HG02798 (cell line): ENCODE data around the gene MAML3.

Experiments used
- ATAC-seq: cut with Tn5 transposase; IDR thresholded peaks from one replicate; pipeline ENCODE4 v1.9.1; 2021; ENCODE audit warnings: mild to moderate bottlenecking; ENCODE audit not compliant: unreplicated experiment, poor library complexity

Gene MAML3

DNA sequence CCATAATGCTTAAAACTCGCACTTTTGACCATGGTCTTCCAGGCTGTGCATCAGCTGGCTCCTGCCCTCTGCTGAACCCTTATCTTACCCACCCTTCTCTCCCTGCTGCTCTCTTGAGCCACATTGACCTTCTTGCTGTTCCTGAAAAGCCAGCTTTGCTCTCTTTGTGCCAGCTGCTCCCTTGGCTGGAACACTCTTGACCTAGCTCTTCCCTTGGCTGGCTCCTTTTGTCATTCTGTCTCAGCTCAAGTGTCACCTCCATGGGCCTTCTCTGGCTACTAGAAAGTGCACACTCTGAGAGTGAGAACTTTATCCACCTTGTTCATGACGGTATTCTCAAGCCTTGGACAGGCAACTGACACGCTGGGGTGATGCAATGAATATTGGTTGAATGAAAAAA lies 376.2 kb downstream of the MAML3 start:
- no peak for ATAC-seq

DNA sequence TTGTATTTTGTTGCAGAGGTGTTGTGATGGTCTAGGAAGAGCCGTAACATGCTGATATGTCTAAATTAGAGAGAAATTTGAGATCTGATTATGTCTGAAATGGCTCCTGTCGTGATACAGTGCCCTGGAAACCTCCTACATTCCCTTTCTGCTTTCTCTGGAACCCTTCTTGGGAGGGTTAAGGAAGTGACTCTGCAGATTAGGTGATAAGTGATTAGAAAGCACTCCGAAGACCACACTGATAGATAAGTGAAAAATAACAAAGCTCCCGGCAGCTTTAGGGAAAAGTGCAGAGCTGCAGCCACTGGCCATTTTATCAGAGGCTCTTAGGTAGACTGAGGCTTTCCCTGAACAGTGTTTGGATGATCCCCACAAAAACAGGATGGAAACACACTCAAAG lies 377.7 kb downstream of the MAML3 start:
- ATAC-seq = no peak

- no peak for ATAC-seq
Measured at GRCh38 chr4:139774759-139775487, 379.1 kb downstream of the MAML3 start.

DNA sequence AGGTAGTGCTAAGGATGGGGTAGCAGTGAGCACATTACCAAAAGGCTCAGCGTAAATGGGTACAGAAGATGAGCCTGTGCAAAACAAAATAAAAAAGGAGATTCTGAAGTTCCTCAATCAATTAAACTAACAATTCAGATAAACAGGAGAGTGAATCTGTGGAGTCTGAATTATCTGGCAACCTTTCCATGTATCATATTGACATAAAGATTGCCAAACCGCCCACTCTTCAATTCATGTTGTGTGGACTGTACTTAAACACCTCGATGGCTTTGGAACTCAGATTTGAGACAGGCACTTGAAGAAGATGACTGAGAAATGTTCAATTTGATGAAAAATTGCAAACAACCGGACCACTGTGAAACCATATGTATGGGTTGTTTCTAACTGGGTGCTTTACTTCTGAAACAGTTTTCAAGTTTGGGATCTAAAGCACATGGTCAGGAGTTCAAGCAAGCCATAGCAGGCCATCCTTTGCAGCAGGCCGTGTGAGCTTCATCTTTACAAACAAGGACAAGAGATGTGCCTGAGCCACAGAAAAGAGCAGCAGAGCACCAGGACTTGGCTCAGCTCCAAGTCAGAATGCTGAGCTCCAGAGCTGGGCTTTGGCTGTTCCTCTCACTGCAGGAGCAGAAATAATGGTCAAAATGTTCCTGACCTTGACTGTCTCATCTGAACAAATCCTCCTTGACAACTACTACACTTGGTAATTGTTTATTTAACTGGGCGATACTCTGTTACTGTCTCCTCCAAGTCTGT lies 380.2 kb downstream of the MAML3 start:
- ATAC-seq = no peak

- no peak for ATAC-seq
Measured at GRCh38 chr4:139770361-139770760, 383.6 kb downstream of the MAML3 start.

- no peak for ATAC-seq
Measured at GRCh38 chr4:139769364-139769763, 384.6 kb downstream of the MAML3 start.

DNA sequence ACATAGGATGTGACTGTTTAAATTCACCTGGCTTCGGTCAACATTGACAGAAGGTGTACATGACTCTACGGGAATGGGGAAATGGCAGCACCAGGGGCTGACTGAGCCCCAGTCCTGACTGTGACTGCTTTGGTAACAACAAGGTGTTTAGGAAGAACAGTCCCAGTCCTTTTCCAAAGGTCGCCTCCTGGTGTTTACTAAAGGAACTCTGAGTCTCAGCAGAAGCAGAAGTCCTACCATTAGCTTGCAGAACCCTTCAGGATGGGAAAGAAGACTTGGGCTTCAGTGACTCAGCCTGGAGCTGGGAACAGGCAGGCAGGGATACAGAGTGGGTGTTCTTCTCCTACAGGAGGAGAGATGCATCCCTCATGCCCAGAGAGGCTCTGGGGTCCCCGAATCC lies 385.1 kb downstream of the MAML3 start:
- no peak for ATAC-seq

DNA sequence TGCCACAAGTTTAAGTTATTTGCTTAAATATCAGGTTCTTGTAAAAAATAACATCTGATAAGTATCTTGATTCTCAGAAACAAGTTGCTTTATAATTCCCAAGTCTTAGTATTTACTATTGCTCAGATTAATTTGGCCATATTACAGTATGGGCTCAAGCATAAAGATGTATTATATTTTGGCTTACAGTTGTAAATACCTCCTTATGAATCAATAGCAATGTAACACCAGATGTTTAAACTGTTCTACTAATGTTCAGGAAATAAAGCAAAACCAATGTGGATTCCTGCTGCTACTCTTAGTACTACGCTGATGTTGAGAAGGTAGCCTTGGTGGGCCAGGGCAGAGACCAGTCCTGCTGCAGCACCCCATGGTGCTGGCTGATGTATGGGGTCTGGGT lies 385.6 kb downstream of the MAML3 start:
- ATAC-seq = no peak

- ATAC-seq = no peak
Measured at GRCh38 chr4:139767585-139767984, 386.4 kb downstream of the MAML3 start.

DNA sequence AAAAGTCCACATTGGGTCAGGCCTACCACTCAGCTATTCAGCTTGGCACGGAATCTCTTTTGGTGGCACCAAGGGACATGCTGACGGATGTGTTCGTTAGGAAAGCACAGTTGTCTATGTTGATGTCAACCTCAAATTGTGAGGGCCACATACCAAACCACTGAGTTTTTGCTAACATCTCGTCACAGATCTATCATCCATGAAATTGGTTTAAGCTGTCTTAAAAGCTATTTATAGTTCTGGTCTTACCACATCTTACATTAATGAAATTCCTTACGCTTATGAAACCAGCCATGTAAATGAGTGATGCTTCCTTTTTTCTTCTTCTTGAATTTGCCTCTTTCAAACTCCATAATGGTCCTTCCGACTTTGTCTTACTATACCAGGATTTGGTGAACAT lies 386.8 kb downstream of the MAML3 start:
- no peak for ATAC-seq

- no peak for ATAC-seq
Measured at GRCh38 chr4:139764686-139765310, 389.2 kb downstream of the MAML3 start.

DNA sequence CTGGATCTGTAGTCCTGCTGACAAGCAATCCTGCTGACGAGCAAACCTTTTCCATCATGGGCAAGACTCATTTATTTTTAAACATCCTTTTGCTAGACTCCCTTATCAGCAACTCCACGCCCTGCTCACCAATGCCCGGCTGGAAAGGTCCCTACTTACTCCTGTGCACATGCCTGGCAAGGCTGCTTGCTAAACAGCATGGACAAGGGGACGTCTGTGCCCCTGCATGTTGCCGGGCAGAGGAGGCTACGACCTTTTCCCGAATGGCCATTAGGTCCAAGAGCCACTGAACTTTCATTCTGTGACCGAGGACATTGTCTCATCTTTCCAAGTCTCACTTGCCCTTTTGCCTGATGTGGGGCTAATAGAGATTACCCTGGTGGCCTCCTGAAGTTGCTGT lies 389.8 kb downstream of the MAML3 start:
- no peak for ATAC-seq

DNA sequence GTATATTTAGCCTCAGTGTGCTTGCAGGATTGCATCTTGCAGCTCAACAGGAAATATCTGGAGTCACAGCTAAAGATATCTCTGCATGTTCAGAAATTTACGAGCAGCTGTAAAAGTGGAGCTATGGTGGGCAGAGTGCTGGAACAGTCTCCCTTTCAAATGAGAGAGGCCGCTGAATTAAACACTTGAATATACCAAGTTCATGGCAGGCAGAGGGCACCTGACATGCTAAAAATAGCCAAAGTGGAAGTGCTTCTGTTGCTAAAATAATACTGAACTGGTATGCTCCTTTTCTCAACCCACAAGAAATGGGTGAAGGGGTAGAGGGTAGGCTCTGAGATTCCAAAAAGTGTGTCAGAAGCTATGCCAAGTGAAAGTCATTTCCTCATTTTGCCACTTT lies 390.3 kb downstream of the MAML3 start:
- no peak for ATAC-seq

- no peak for ATAC-seq
Measured at GRCh38 chr4:139763205-139763604, 390.8 kb downstream of the MAML3 start.

- no peak for ATAC-seq
Measured at GRCh38 chr4:139762720-139763119, 391.3 kb downstream of the MAML3 start.

- ATAC-seq = no peak
Measured at GRCh38 chr4:139761461-139761860, 392.5 kb downstream of the MAML3 start.

GRCh38 chr4:139760567-139760966 lies 393.4 kb downstream of the MAML3 start:
- ATAC-seq = no peak

GRCh38 chr4:139759097-139759496 lies 394.9 kb downstream of the MAML3 start:
- ATAC-seq = no peak

DNA sequence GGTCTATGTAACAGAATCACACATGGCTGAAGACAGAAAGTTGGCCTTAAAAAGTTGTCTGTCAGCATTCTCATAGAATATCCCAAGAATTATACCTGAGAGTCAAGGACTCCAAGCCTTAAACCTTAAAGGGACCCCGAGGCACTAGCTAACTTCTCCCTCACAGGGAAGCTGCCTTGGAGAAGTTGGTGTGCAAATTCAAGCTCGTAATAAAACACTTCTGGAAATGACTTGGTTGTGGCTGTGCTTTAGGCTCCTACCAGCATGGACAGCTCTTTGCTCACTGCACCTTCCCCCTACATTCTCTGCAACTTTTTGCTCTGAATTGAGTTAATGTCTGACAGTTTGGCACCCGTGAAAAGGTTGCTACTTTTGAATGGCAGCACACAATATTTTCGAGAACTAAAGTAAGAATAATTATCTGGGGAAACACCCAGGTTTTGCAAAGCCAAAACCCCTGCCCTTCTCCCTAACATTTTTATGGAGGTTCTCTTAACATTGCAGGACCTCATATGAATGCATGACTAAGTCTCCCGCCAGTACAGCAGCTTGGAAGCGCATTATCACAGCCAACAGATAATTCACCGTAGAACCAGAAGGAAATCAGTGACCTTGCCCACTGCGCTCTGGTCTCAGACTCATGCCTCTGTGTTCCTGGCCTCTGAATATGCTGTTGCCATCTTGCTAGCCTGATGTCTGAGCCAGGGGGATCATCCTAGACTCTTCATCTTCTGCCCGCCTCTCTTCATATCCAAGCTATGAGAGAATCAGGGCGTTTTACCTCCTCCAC lies 397.4 kb downstream of the MAML3 start:
- no peak for ATAC-seq

DNA sequence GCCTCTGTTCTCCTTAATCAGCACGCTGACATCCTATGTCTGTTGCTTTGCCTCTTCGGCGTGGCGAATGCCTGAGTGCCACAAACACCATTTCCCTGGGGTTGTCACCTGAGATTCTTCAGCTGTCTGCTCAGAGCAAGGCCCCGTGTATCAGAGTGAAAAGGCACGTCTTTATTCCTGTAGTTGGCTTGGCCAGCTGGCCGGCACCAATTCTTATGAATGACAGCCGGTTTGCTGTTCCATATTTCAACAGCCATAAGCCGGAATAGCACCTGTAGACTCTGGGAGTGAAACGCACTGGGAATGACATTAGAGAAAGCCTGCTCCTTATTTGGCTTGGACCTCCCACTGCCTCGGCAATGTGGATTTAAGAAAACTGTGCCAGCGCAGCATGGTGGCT lies 399.0 kb downstream of the MAML3 start:
- ATAC-seq = no peak

DNA sequence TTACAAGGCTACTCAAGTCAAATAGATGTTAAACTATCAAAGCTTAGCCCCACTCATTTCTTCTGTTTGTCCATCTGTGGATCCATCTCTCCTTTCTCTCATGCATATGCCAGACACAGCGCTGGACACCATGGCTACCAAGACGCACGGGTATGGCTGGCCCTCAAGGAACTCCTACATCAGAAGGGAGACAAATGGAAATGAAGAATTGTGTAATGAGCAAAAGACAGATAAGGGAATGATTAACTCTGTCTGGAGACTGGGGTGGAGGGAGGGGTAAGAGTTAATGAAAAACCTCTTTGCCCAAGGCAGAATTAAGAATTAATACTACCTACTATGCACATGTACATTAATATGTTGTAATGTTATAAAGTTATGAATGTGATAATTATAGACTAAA lies 400.3 kb downstream of the MAML3 start:
- no peak for ATAC-seq
